ENCODE measurements around the gene ABCC8.

ABCC8 gene

DNA sequence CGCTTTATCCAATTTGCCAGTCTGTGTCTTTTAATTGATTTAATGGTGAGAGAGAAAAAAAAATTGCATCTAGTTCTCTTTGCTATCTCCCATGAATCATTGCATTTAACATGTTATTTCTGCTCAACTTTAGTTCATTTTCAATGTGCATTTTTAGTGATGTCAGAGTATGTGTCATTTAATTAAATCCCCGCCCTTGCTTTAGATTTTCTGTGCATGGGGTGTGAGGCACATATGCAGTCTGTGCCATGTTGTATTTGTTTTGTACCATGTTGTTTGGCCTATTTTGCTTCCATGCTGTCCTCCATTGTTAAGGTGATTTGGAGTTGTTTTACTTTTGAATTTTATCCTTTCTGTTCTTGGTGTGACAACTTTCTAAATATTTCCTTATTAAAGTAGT, 133.4 kb downstream of the ABCC8 start:
- no peak for DNase-seq

Measured in activated CD4-positive, CD25-positive, alpha-beta regulatory T cell (primary cell).